ENCODE results near the gene TNIK. TPM values are rescaled to one million over a fixed set of nuclear protein-coding genes. Genes with fewer than 3 reads are reported as not detected.

The TNIK gene
- total RNA-seq, 6 donors from 2014 or later = 23.2 to 74.4 (median 38.3) TPM

DNA sequence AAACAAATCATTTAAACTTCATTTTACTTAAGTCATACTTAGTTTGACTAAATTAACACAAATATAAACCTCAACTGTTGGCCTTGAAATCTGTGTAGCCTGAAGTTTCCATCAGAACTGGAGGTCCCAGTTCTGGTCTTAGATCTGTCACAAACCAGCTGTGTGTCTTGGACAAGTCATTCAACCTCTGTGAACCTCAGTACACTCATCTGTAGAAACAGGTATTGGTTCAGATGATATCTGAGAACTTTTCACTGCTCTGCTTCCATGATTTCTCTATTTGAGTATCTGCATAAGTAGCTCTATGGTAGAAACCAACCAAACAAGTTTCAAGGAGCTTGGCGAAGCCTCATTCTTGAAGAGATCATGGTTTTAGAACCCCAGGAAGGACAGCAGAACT, 373.3 kb downstream of the TNIK start:
- ATAC-seq (ENCODE audit: low FRiP score in 2 of 2) = no peak

DNA sequence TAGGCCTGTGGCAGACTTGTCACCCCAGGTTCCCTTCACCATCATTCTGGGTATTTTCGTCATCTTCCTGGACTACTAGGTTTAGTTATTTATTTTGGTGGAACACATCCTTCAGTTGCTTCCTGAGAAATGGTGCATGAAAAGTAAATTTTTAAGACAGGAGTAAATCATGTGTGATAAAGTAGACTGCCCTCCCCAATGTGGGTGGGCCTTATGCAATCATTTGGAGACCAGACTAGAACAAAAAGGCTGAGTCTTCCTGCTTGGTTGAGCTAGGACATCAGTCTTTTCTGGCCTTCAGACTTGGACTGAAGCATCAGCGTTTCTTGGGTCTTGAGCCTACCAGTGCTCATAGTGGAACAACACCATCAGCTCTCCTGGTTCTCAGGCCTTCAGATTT, 382.9 kb downstream of the TNIK start:
- TF ChIP-seq, protein P1, sequence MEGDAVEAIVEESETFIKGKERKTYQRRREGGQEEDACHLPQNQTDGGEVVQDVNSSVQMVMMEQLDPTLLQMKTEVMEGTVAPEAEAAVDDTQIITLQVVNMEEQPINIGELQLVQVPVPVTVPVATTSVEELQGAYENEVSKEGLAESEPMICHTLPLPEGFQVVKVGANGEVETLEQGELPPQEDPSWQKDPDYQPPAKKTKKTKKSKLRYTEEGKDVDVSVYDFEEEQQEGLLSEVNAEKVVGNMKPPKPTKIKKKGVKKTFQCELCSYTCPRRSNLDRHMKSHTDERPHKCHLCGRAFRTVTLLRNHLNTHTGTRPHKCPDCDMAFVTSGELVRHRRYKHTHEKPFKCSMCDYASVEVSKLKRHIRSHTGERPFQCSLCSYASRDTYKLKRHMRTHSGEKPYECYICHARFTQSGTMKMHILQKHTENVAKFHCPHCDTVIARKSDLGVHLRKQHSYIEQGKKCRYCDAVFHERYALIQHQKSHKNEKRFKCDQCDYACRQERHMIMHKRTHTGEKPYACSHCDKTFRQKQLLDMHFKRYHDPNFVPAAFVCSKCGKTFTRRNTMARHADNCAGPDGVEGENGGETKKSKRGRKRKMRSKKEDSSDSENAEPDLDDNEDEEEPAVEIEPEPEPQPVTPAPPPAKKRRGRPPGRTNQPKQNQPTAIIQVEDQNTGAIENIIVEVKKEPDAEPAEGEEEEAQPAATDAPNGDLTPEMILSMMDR (IDR thresholded peaks at IDR 0.05) = no peak
- TF ChIP-seq POLR2A (IDR thresholded peaks at IDR 0.05) = no peak
- no peak for TF ChIP-seq EP300 (IDR thresholded peaks at IDR 0.05)
- TF ChIP-seq POLR2AphosphoS5 (IDR thresholded peaks at IDR 0.05) = no peak
- H3K4me3 ChIP-seq = no peak overlapping the region
- no peak for ATAC-seq (ENCODE audit: low FRiP score in 2 of 2)
- 93 to 98% methylated on average over 2 of the region's 2 CpGs for WGBS, 2 donors
- peaks cover 0 to 10% (median 5%) of the 10 kb centered on the region in 4 donors for H3K36me3 ChIP-seq
- no peak overlapping the region for H3K27ac ChIP-seq
- H3K27me3 ChIP-seq = no peaks in the 10 kb centered on the region
- DNase-seq = no peak
- H3K4me1 ChIP-seq = no peaks in the 10 kb centered on the region
- no peaks in the 10 kb centered on the region for H3K9me3 ChIP-seq

More for the DNA sequence above, 373.3 kb downstream of the TNIK start:
- Histone ChIP-seq H3K27me3 (no peaks in the 10 kb centered on the region), H3K4me1 (peaks cover 0 to 5% (median 2%) of the 10 kb centered on the region in 4 donors), H3K9me3 (no peaks in the 10 kb centered on the region), H3K36me3 (peaks cover 0 to 8% (median 1%) of the 10 kb centered on the region in 4 donors), H3K27ac (no peak overlapping the region), H3K4me3 (no peak overlapping the region)
- TF ChIP-seq POLR2AphosphoS5 (IDR thresholded peaks at IDR 0.05) (no peak), POLR2A (IDR thresholded peaks at IDR 0.05) (no peak), EP300 (IDR thresholded peaks at IDR 0.05) (no peak)
- TF ChIP-seq, protein P1 (IDR thresholded peaks at IDR 0.05) = no peak
- 94 to 100% methylated on average over 1 of the region's 1 CpG for WGBS, 2 donors
- DNase-seq = no peak

DNA sequence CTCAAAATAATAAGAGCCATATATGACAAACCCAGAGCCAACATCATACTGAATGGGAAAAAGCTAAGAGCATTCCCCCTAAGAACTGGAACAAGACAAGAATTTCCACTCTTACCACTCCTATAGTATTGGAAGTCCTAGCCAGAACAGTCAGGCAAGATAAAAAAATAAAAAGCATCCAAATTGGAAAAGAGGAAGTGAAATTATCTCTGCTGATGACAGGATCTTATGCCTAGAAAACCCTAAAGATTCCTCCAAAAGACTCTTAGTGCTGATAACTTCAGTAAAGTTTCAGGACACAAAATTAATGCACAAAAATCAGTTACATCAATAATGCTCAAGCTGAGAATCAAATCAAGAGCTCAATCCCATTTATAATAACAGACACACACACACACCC, 387.8 kb downstream of the TNIK start:
- Histone ChIP-seq H3K27me3 (no peaks in the 10 kb centered on the region), H3K4me3 (no peak overlapping the region), H3K36me3 (no peaks in the 10 kb centered on the region), H3K4me1 (peaks cover 0 to 5% (median 2%) of the 10 kb centered on the region in 4 donors), H3K9me3 (no peaks in the 10 kb centered on the region), H3K27ac (no peak overlapping the region)
- ATAC-seq (ENCODE audit: low FRiP score in 2 of 2) (no peak), DNase-seq (no peak)
- no peak for TF ChIP-seq POLR2AphosphoS5 (IDR thresholded peaks at IDR 0.05)
- TF ChIP-seq EP300 (IDR thresholded peaks at IDR 0.05) = no peak
- no peak for TF ChIP-seq POLR2A (IDR thresholded peaks at IDR 0.05)
- TF ChIP-seq, protein P1 (IDR thresholded peaks at IDR 0.05) = no peak

DNA sequence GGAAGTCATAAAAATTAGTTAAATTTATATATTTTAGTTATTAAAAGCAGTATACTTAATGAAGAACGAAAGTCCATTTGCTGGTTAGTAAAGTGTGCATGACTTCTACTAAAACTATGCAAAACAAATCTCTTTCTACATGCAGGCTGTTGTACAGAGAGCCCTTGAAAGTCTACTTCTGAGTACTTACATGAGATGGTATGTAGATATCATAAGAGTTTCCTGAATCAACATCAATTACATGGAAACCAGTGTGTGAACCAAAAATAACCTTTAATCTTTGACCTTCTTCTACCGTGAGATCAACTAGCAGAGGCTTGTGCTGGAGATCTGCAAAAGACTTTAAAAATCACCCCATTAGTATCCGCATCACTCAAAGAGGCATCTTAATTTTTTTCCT, 391.5 kb downstream of the TNIK start:
- H3K4me3 ChIP-seq = no peak overlapping the region
- no peak for DNase-seq
- H3K4me1 ChIP-seq = peaks cover 0 to 5% (median 2%) of the 10 kb centered on the region in 4 donors
- no peaks in the 10 kb centered on the region for H3K9me3 ChIP-seq
- peaks cover 0 to 6% (median 0%) of the 10 kb centered on the region in 4 donors for H3K36me3 ChIP-seq
- WGBS, 2 donors = 60 to 63% methylated on average over 3 of the region's 3 CpGs
- ATAC-seq (ENCODE audit: low FRiP score in 2 of 2) = peak; percentile 41 to 87
- H3K27me3 ChIP-seq = no peaks in the 10 kb centered on the region
- no peak for TF ChIP-seq POLR2AphosphoS5 (IDR thresholded peaks at IDR 0.05)
- TF ChIP-seq EP300 (IDR thresholded peaks at IDR 0.05) = peak in 1 of 4 donors; percentile 75
- TF ChIP-seq, protein P1 (IDR thresholded peaks at IDR 0.05) = no peak
- H3K27ac ChIP-seq = no peak overlapping the region

DNA sequence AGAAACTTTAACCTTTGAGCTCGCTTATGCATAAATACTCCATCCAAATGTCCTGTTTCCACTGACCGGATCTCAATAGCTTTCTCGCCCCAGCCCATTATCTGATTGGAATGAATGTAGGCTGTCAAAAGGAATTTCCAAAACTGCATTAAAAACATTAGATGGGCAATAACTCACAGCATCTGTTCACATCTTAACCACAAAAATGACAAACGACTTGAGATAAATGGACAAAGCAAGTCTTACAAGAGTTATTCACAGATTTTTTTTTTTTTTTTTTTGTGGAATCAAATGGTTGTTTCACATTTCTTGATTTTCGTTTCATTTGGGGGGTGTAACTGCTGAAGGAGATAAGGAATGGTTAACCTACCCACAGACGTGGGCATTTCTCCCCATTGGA, 394.0 kb downstream of the TNIK start:
- Histone ChIP-seq H3K9me3 (no peaks in the 10 kb centered on the region), H3K27me3 (no peaks in the 10 kb centered on the region), H3K4me3 (no peak overlapping the region), H3K4me1 (peaks cover 0 to 5% (median 2%) of the 10 kb centered on the region in 4 donors), H3K27ac (no peak overlapping the region), H3K36me3 (peaks cover 0 to 6% (median 0%) of the 10 kb centered on the region in 4 donors)
- DNase-seq (no peak), ATAC-seq (ENCODE audit: low FRiP score in 2 of 2) (no peak)
- no peak for TF ChIP-seq POLR2A (IDR thresholded peaks at IDR 0.05)
- TF ChIP-seq EP300 (IDR thresholded peaks at IDR 0.05) = no peak
- 85 to 86% methylated on average over 6 of the region's 6 CpGs for WGBS, 2 donors

Data from upper lobe of left lung (tissue), 6 donors.